H1 (cell line): ENCODE measurements around the gene CMTR2. TPM values are rescaled to one million over a fixed set of nuclear protein-coding genes. Genes with fewer than 3 reads are reported as not detected.
A peak's percentile ranks its signal among the peaks of the same experiment; 100 is the strongest.

ENCODE experiments used
- CTCF ChIA-PET: fragments of 300-600 bp; sonication (Branson Sonifier 250); formaldehyde crosslinking; loops from one replicate; lab custom pipeline; 2021; ENCODE audit not compliant: partially characterized antibody; lab: Charles Lee
- POLR2A ChIA-PET: fragments of 300-600 bp; sonication (Branson Sonifier 250); formaldehyde crosslinking; loops from one replicate; lab custom pipeline; 2021; ENCODE audit warnings: inconsistent platforms; ENCODE audit not compliant: partially characterized antibody; lab: Charles Lee
- DNase-seq, 2 experiments: peaks; one replicate each; pipeline versions ENCODE4 v3.0.0 to v3.0.0-alpha.2; 2010 to 2022; ENCODE audit warnings: low spot score in 2 of 2, low read depth in 1 of 2, mixed read lengths in 1 of 2
- FAIRE-seq: peaks from 2 replicates; lab custom pipeline; 2011; peaks lifted over from hg19 to GRCh38; lab: Jason Lieb, UNC
- H2AFZ ChIP-seq: 2 replicates; pipeline ENCODE4 v1.8.1; 2012; ENCODE audit warnings: low read length, inconsistent platforms
- H2AK5ac ChIP-seq: 2 replicates; pipeline ENCODE4 v1.6.1; 2013; ENCODE audit warnings: low read depth, low read length
- H2BK120ac ChIP-seq: replicated peaks from 2 replicates; pipeline ENCODE3; 2013; ENCODE audit warnings: low read depth, low read length, inconsistent platforms
- H2BK12ac ChIP-seq: 2 replicates; pipeline ENCODE4 v1.6.1; 2013; ENCODE audit warnings: low read depth, low read length
- H2BK15ac ChIP-seq: 2 replicates; pipeline ENCODE4 v1.6.1; 2013; ENCODE audit warnings: low read length
- H2BK20ac ChIP-seq: 2 replicates; pipeline ENCODE4 v1.6.1; 2013; ENCODE audit warnings: low read length
- H2BK5ac ChIP-seq: 2 replicates; pipeline ENCODE4 v1.6.1; 2013; ENCODE audit warnings: low read depth, low read length
- H3K14ac ChIP-seq: 2 replicates; pipeline ENCODE4 v1.6.1; 2013; ENCODE audit warnings: inconsistent platforms; ENCODE audit not compliant: insufficient read length
- H3K18ac ChIP-seq: 2 replicates; pipeline ENCODE4 v1.6.1; 2013; ENCODE audit warnings: low read length; ENCODE audit errors: extremely low read depth
- H3K23ac ChIP-seq: 2 replicates; pipeline ENCODE4 v1.6.1; 2013; ENCODE audit warnings: inconsistent platforms; ENCODE audit not compliant: insufficient read length
- H3K23me2 ChIP-seq: 2 replicates; pipeline ENCODE4 v1.6.1; 2013; ENCODE audit warnings: low read depth, low read length
- H3K27ac ChIP-seq: 2 replicates; pipeline ENCODE4 v1.6.1; 2011; ENCODE audit warnings: low read depth, low read length, inconsistent platforms
- H3K27me3 ChIP-seq, 4 experiments: replicated peaks in 1 of 4; 1 replicate in 1 of 4; 2 replicates in 3 of 4; pipeline versions ENCODE4 v1.6.1 to v1.8.1; 2011 to 2013; ENCODE audit warnings: low read length in 3 of 4, mild to moderate bottlenecking in 3 of 4, inconsistent platforms in 2 of 4, mixed read lengths in 2 of 4, moderate library complexity in 1 of 4; ENCODE audit not compliant: control insufficient read depth in 3 of 4, insufficient read depth in 3 of 4; ENCODE audit errors: extremely low read depth in 1 of 4
- H3K36me3 ChIP-seq, 4 experiments: 2 replicates each; pipeline versions ENCODE4 v1.6.1 to v1.8.1; 2011 to 2013; ENCODE audit warnings: mild to moderate bottlenecking in 4 of 4, low read length in 3 of 4, moderate library complexity in 2 of 4, control low read depth in 1 of 4, inconsistent platforms in 1 of 4; ENCODE audit not compliant: insufficient read depth in 4 of 4, control insufficient read depth in 2 of 4
- H3K4ac ChIP-seq: replicated peaks from 2 replicates; pipeline ENCODE3; 2013; ENCODE audit warnings: low read length, low read depth, mixed read lengths, inconsistent platforms; ENCODE audit not compliant: insufficient read length
- H3K4me1 ChIP-seq, 4 experiments: replicated peaks in 1 of 4; 1 replicate in 1 of 4; 2 replicates in 3 of 4; pipeline versions ENCODE4 v1.6.1 to v1.8.1; 2011 to 2013; ENCODE audit warnings: low read length in 3 of 4, inconsistent platforms in 2 of 4, mixed read lengths in 1 of 4; ENCODE audit not compliant: insufficient read depth in 4 of 4, control insufficient read depth in 3 of 4
- H3K4me2 ChIP-seq, 2 experiments: 2 replicates each; pipeline versions ENCODE4 v1.6.1 to v1.8.1; 2011 to 2013; ENCODE audit warnings: low read depth in 2 of 2, low read length in 2 of 2, control low read depth in 1 of 2, inconsistent platforms in 1 of 2, mild to moderate bottlenecking in 1 of 2; ENCODE audit not compliant: insufficient read depth in 1 of 2
- H3K4me3 ChIP-seq, 4 experiments: fragments of 200-600, 300-600 bp in 1 of 4; sonication (generic), shearing (Covaris generic), sonication (Bioruptor Twin) in 1 of 4; 2 replicates each; pipeline versions ENCODE4 v1.5.1 to v1.8.1; 2011 to 2016; ENCODE audit warnings: low read length in 4 of 4, low read depth in 3 of 4, control low read depth in 2 of 4, inconsistent platforms in 2 of 4, mild to moderate bottlenecking in 2 of 4, mixed read lengths in 1 of 4, moderate library complexity in 1 of 4; ENCODE audit not compliant: insufficient read depth in 2 of 4; ENCODE audit errors: extremely low read depth in 1 of 4
- H3K56ac ChIP-seq: replicated peaks from 2 replicates; pipeline ENCODE3; 2013; ENCODE audit warnings: low read depth, mild to moderate bottlenecking, mixed read lengths, low read length, inconsistent platforms; ENCODE audit not compliant: insufficient read length
- H3K79me1 ChIP-seq: 2 replicates; pipeline ENCODE4 v1.6.1; 2013; ENCODE audit warnings: low read depth, low read length, control low read depth
- H3K79me2 ChIP-seq, 2 experiments: 2 replicates each; pipeline versions ENCODE4 v1.6.1 to v1.8.1; 2012 to 2013; ENCODE audit warnings: low read length in 2 of 2, mild to moderate bottlenecking in 2 of 2, inconsistent platforms in 1 of 2; ENCODE audit not compliant: insufficient read depth in 2 of 2, control insufficient read depth in 1 of 2
- H3K9ac ChIP-seq, 4 experiments: replicated peaks in 1 of 4; 1 replicate in 1 of 4; 2 replicates in 3 of 4; pipeline versions ENCODE4 v1.6.1 to v1.8.1; 2011 to 2013; ENCODE audit warnings: low read depth in 3 of 4, low read length in 3 of 4, control low read depth in 2 of 4, mild to moderate bottlenecking in 2 of 4, moderate library complexity in 2 of 4, inconsistent platforms in 1 of 4; ENCODE audit errors: extremely low read depth in 1 of 4
- H3K9me3 ChIP-seq, 2 experiments: 2 replicates each; pipeline versions ENCODE4 v1.6.1 to v1.8.1; 2012 to 2013; ENCODE audit warnings: mild to moderate bottlenecking in 2 of 2, moderate library complexity in 2 of 2, control low read depth in 1 of 2, inconsistent platforms in 1 of 2, low read depth in 1 of 2, low read length in 1 of 2, mixed read lengths in 1 of 2; ENCODE audit not compliant: insufficient read depth in 2 of 2
- H4K20me1 ChIP-seq, 2 experiments: replicated peaks in 1 of 2; 2 replicates each; pipeline versions ENCODE3 to v1.8.1; 2011 to 2013; ENCODE audit warnings: inconsistent platforms in 2 of 2, low read length in 2 of 2, mild to moderate bottlenecking in 1 of 2; ENCODE audit not compliant: insufficient read depth in 2 of 2, control insufficient read depth in 1 of 2
- H4K5ac ChIP-seq: 2 replicates; pipeline ENCODE4 v1.6.1; 2013; ENCODE audit warnings: low read length, low read depth, mixed read lengths, inconsistent platforms; ENCODE audit not compliant: insufficient read length
- H4K8ac ChIP-seq: 2 replicates; pipeline ENCODE4 v1.8.0; 2013; ENCODE audit warnings: mild to moderate bottlenecking, moderate library complexity, low read length, inconsistent platforms; ENCODE audit not compliant: insufficient read depth; ENCODE audit errors: extremely low read depth
- H4K91ac ChIP-seq: replicated peaks from 2 replicates; pipeline ENCODE3; 2013; ENCODE audit warnings: low read length, mixed read lengths, inconsistent platforms; ENCODE audit not compliant: insufficient read length
- ASH2L ChIP-seq: fragments of 200-600, 300-600 bp; sonication (generic); IDR thresholded peaks from one replicate; pipeline ENCODE4 v1.7.1; 2017; ENCODE audit warnings: low read length
- BCL11A ChIP-seq, 2 experiments: IDR thresholded peaks; one replicate each; pipeline ENCODE4 v1.6.1; 2011; ENCODE audit warnings: low read depth in 2 of 2, low read length in 2 of 2, mild to moderate bottlenecking in 2 of 2
- CEBPB ChIP-seq: IDR thresholded peaks from 2 replicates; pipeline ENCODE4 v1.6.1; 2012; ENCODE audit warnings: low read depth, low read length
- CHD2 ChIP-seq: IDR thresholded peaks from 2 replicates; pipeline ENCODE4 v1.6.1; 2012; ENCODE audit warnings: low read length, improper control_type of control experiment
- HDAC2 ChIP-seq, 2 experiments: fragments of 300-600 bp in 1 of 2; sonication (generic) in 1 of 2; IDR thresholded peaks; 2 replicates each; pipeline ENCODE4 v1.6.1; 2011 to 2012; ENCODE audit warnings: low read depth in 2 of 2, low read length in 2 of 2, mild to moderate bottlenecking in 2 of 2, moderate library complexity in 2 of 2, borderline replicate concordance in 1 of 2, inconsistent platforms in 1 of 2
- KDM4A ChIP-seq: IDR thresholded peaks from one replicate; pipeline ENCODE4 v1.7.1; 2012; ENCODE audit warnings: low read depth, mild to moderate bottlenecking, moderate library complexity, low read length, inconsistent platforms; ENCODE audit not compliant: severe bottlenecking
- NRF1 ChIP-seq: IDR thresholded peaks from 2 replicates; pipeline ENCODE4 v1.6.1; 2011; ENCODE audit warnings: mild to moderate bottlenecking, low read depth, low read length, improper control_type of control experiment
- SRF ChIP-seq: IDR thresholded peaks from 2 replicates; pipeline ENCODE4 v1.6.1; 2011; ENCODE audit warnings: mild to moderate bottlenecking, low read depth, low read length, moderate library complexity
- TAF7 ChIP-seq: optimal IDR thresholded peaks from 2 replicates; pipeline ENCODE3; 2011; ENCODE audit warnings: low read depth, mild to moderate bottlenecking, inconsistent platforms, low read length, moderate library complexity, borderline replicate concordance
- TBP ChIP-seq: IDR thresholded peaks from 2 replicates; pipeline ENCODE4 v1.6.1; 2011; ENCODE audit warnings: low read depth, low read length, improper control_type of control experiment
- TCF12 ChIP-seq: IDR thresholded peaks from 2 replicates; pipeline ENCODE4 v1.6.1; 2011; ENCODE audit warnings: low read depth, mild to moderate bottlenecking, low read length
- WGBS, 2 experiments: shearing (Covaris generic) in 1 of 2; methylation state at CpG; one replicate each; pipeline versions ENCODE4 v1.1.6 to v1.1.7; 2013 to 2015; ENCODE audit warnings: low lambda C conversion rate in 2 of 2, mixed read lengths in 2 of 2, inconsistent platforms in 1 of 2, low coverage in 1 of 2, missing lambda C conversion rate in 1 of 2; ENCODE audit not compliant: insufficient replicate concordance in 2 of 2, insufficient coverage in 1 of 2, insufficient read length in 1 of 2; ENCODE audit errors: extremely low coverage in 1 of 2, missing lambda C conversion rate in 1 of 2; 5-methylcytosine and 5-hydroxymethylcytosine counted together
- polyA plus RNA-seq, 7 experiments: library from polyadenylated mRNA; depleted of rRNA in 3 of 7; stranded (reverse) in 5 of 7; unstranded in 2 of 7; fragments of >200 nt in 5 of 7; fragments of 200-250 nt in 2 of 7; gene quantifications; 1 replicate in 5 of 7; 2 replicates in 1 of 7; 4 replicates in 1 of 7; pipeline versions ENCODE4 v1.2.1 to v1.2.3, GENCODE V29; 2011 to 2013; ENCODE audit warnings: missing spikeins in 2 of 7, mixed read lengths in 2 of 7
- total RNA-seq: library from RNA; stranded (reverse); fragmentation: NEBNext Ultra II Directional; extraction: Animal tissue kit (Norgen Biotek cat#: 25700); gene quantifications from 2 replicates; pipeline ENCODE4 v1.2.1, GENCODE V29; 2021
- TF ChIP-seq, protein P1 (sequence below): IDR thresholded peaks from 2 replicates; pipeline ENCODE4 v1.6.1; 2012; ENCODE audit warnings: inconsistent platforms
- TF ChIP-seq, protein P2 (sequence below): IDR thresholded peaks from 2 replicates; pipeline ENCODE4 v1.6.1; 2011; ENCODE audit warnings: low read length, improper control_type of control experiment

The CMTR2 gene
- total and polyA plus RNA-seq, 2 of the 8 experiments (the other 6 are each of a cell fraction or from before 2014, with no cell fraction given), result 8.5 to 12.8 TPM

DNA sequence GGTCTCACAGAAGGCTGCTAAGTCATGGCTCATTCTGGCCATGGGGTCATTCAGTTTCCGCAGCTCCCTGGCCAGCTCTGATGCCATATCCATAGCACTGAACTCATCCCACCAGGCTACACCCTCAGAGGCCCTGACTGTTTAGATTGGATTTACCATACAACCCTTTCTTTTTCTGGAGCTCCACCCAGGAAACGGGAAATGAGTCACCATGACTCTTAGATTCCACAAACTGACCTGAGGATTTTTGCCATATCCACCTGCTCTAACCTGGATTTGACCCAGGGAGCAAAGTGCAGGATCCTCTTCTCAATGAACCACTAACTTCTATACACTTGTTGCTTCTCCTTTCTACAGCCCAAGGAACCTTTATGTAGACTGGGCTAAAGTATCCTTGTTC is 49.0 kb upstream of the CMTR2 start:
- no peaks in the 10 kb centered on the region for H3K4me1 ChIP-seq
- no peak overlapping the region for H4K8ac ChIP-seq
- no peak overlapping the region for H3K4me2 ChIP-seq
- WGBS, 2 experiments, result 82% methylated on average over 2 of the region's 2 CpGs; no CpG with 5 or more reads in 1 of the 2 experiments
- H3K9ac ChIP-seq, result no peak overlapping the region
- no peak overlapping the region for H4K91ac ChIP-seq
- FAIRE-seq (no peak), DNase-seq (no peak)
- H2AFZ ChIP-seq, result 0 out of 2 replicates have a peak overlapping the region, but pooled peaks have one; percentile 10
- H2BK15ac ChIP-seq, result no peak overlapping the region
- no peak overlapping the region for H3K4ac ChIP-seq
- H3K9me3 ChIP-seq, result no peaks in the 10 kb centered on the region
- no peak overlapping the region for H3K14ac ChIP-seq
- no peaks in the 10 kb centered on the region; a peak in 1 of 7 replicates for H3K27me3 ChIP-seq
- no peak overlapping the region for H2AK5ac ChIP-seq
- H3K27ac ChIP-seq, result no peak overlapping the region
- no peak overlapping the region for H3K23ac ChIP-seq
- H2BK120ac ChIP-seq, result no peak overlapping the region
- no peaks in the 10 kb centered on the region for H3K23me2 ChIP-seq
- no peak overlapping the region for H2BK12ac ChIP-seq
- H3K79me1 ChIP-seq, result no peaks in the 10 kb centered on the region
- no peak overlapping the region for H2BK5ac ChIP-seq
- ChIA-PET CTCF (interaction anchor here (1.0 to 1.4 kb wide), 3 partner anchors 19 to 74 kb away, joined by 3 to 6 read pairs (median 3); no protein-coding TSS in a partner anchor), POLR2A (no interaction called here)
- H3K79me2 ChIP-seq, result no peaks in the 10 kb centered on the region
- no peaks in the 10 kb centered on the region for H3K36me3 ChIP-seq
- no peak overlapping the region for H3K18ac ChIP-seq
- no peak overlapping the region for H3K56ac ChIP-seq
- no peak overlapping the region for H3K4me3 ChIP-seq
- H4K20me1 ChIP-seq, result peaks cover 0 to 2% of the 10 kb centered on the region in 2 experiments
- H4K5ac ChIP-seq, result no peak overlapping the region
- no peak overlapping the region for H2BK20ac ChIP-seq
- TF ChIP-seq, protein P1, sequence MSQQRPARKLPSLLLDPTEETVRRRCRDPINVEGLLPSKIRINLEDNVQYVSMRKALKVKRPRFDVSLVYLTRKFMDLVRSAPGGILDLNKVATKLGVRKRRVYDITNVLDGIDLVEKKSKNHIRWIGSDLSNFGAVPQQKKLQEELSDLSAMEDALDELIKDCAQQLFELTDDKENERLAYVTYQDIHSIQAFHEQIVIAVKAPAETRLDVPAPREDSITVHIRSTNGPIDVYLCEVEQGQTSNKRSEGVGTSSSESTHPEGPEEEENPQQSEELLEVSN, result no peak
- no peak for TF ChIP-seq TBP
- no peak for TF ChIP-seq ASH2L
- no peak for TF ChIP-seq CHD2
- no peak for TF ChIP-seq SRF
- no peak for TF ChIP-seq HDAC2 (IDR thresholded peaks at IDR 0.05; ENCODE audit: borderline replicate concordance in 1 of 2, low read depth in 2 of 2, low read length in 2 of 2)
- no peak for TF ChIP-seq NRF1
- TF ChIP-seq CEBPB, result no peak
- TF ChIP-seq, protein P2, sequence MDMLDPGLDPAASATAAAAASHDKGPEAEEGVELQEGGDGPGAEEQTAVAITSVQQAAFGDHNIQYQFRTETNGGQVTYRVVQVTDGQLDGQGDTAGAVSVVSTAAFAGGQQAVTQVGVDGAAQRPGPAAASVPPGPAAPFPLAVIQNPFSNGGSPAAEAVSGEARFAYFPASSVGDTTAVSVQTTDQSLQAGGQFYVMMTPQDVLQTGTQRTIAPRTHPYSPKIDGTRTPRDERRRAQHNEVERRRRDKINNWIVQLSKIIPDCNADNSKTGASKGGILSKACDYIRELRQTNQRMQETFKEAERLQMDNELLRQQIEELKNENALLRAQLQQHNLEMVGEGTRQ, result no peak
- no peak for TF ChIP-seq TAF7
- no peak for TF ChIP-seq BCL11A (IDR thresholded peaks at IDR 0.05; ENCODE audit: low read depth in 2 of 2, low read length in 2 of 2)
- no peak for TF ChIP-seq TCF12
- no peak for TF ChIP-seq KDM4A
